ENCODE measurements around the gene PIPOX. TPM values are rescaled to one million over a fixed set of nuclear protein-coding genes. Genes with fewer than 3 reads are reported as not detected.

Gene PIPOX
- total RNA-seq, 6 experiments from 2014 or later, result 167 to 322 (median 226) TPM

- WGBS (ENCODE audit: insufficient coverage, low coverage, low lambda C conversion rate, missing lambda C conversion rate), result 77% methylated on average over 4 of the region's 10 CpGs
- no peak for DNase-seq
- Histone ChIP-seq H3K27me3 (no peaks in the 10 kb centered on the region), H3K4me3 (no peak overlapping the region), H3K27ac (no peak overlapping the region), H3K9me3 (no peaks in the 10 kb centered on the region), H3K4me1 (peaks cover 0 to 9% (median 4%) of the 10 kb centered on the region in 4 donors), H3K36me3 (no peaks in the 10 kb centered on the region)
- TF ChIP-seq CTCF (IDR thresholded peaks at IDR 0.05) (no peak), POLR2A (IDR thresholded peaks at IDR 0.05) (no peak)
- ATAC-seq, result no peak
- intact Hi-C loops (cut with DNase I), result no loop called here
Observed at GRCh38 chr17:29037739-29038084, 5.2 kb upstream of the PIPOX start.

- H3K4me3 ChIP-seq, result no peak overlapping the region
- H3K36me3 ChIP-seq, result no peaks in the 10 kb centered on the region
- DNase-seq, result no peak
- WGBS (ENCODE audit: insufficient coverage, low coverage, low lambda C conversion rate, missing lambda C conversion rate), result 47% methylated on average over 15 of the region's 15 CpGs
- H3K9me3 ChIP-seq, result no peaks in the 10 kb centered on the region
- H3K27me3 ChIP-seq, result no peaks in the 10 kb centered on the region
- H3K27ac ChIP-seq, result no peak overlapping the region
- intact Hi-C loops (cut with DNase I), result no loop called here
- no peak for ATAC-seq
- TF ChIP-seq CTCF (IDR thresholded peaks at IDR 0.05) (no peak), POLR2A (IDR thresholded peaks at IDR 0.05) (no peak)
- H3K4me1 ChIP-seq, result peaks cover 0 to 11% (median 5%) of the 10 kb centered on the region in 4 donors
Observed at GRCh38 chr17:29038085-29038795, 4.7 kb upstream of the PIPOX start.

GRCh38 chr17:29039764-29040598 is 3.0 kb upstream of the PIPOX start:
- intact Hi-C loops (cut with DNase I), result no loop called here
- 79% methylated on average over 5 of the region's 13 CpGs for WGBS (ENCODE audit: insufficient coverage, low coverage, low lambda C conversion rate, missing lambda C conversion rate)
- TF ChIP-seq POLR2A (IDR thresholded peaks at IDR 0.05) (no peak), CTCF (IDR thresholded peaks at IDR 0.05) (no peak)
- ATAC-seq (no peak), DNase-seq (no peak)
- Histone ChIP-seq H3K36me3 (no peaks in the 10 kb centered on the region), H3K4me3 (no peak overlapping the region), H3K9me3 (no peaks in the 10 kb centered on the region), H3K4me1 (peaks cover 0 to 12% (median 5%) of the 10 kb centered on the region in 4 donors), H3K27me3 (no peaks in the 10 kb centered on the region), H3K27ac (no peak overlapping the region)

GRCh38 chr17:29041091-29041490 is 1.9 kb upstream of the PIPOX start:
- peaks cover 0 to 18% (median 5%) of the 10 kb centered on the region in 4 donors for H3K4me1 ChIP-seq
- no peak overlapping the region for H3K27ac ChIP-seq
- no peak overlapping the region for H3K4me3 ChIP-seq
- TF ChIP-seq POLR2A (IDR thresholded peaks at IDR 0.05), result no peak
- TF ChIP-seq CTCF (IDR thresholded peaks at IDR 0.05), result no peak
- ATAC-seq (no peak), DNase-seq (no peak)
- H3K27me3 ChIP-seq, result no peaks in the 10 kb centered on the region
- no peaks in the 10 kb centered on the region for H3K36me3 ChIP-seq
- intact Hi-C loops (cut with DNase I), result no loop called here
- 100% methylated on average over 2 of the region's 2 CpGs for WGBS (ENCODE audit: insufficient coverage, low coverage, low lambda C conversion rate, missing lambda C conversion rate)
- no peaks in the 10 kb centered on the region for H3K9me3 ChIP-seq

Measured in right lobe of liver (tissue), 6 donors.